OCI-LY3 (cell line): ENCODE data around the gene SPATA24.

Experiments
- H2AFZ ChIP-seq: fragments of 200-600, 300-600 bp; shearing (Covaris generic); 2 replicates; pipeline ENCODE4 v1.6.0; 2014; ENCODE audit warnings: antibody characterized with exemption, low read depth, low read length
- H3K27ac ChIP-seq: fragments of 200-600, 300-600 bp; sonication (generic); 2 replicates; pipeline ENCODE4 v1.5.1; 2014; ENCODE audit warnings: mild to moderate bottlenecking, low read length, moderate library complexity, mixed read lengths
- H3K27me3 ChIP-seq: fragments of 200-600, 300-600 bp; sonication (generic); 2 replicates; pipeline ENCODE4 v1.6.1; 2014; ENCODE audit warnings: low read depth, low read length, mixed read lengths
- H3K36me3 ChIP-seq: fragments of 200-600, 300-600 bp; sonication (generic); replicated peaks from 2 replicates; pipeline ENCODE3; 2014; ENCODE audit warnings: low read depth, low read length, mixed read lengths
- H3K4me1 ChIP-seq: fragments of 300-600, 200-600 bp; sonication (generic); 2 replicates; pipeline ENCODE4 v1.6.1; 2014; ENCODE audit warnings: low read length, mixed read lengths
- H3K4me2 ChIP-seq: fragments of 200-600, 300-600 bp; sonication (generic); 2 replicates; pipeline ENCODE4 v1.6.1; 2014; ENCODE audit warnings: low read length, mixed read lengths
- H3K4me3 ChIP-seq: fragments of 300-600, 200-600 bp; sonication (generic); 2 replicates; pipeline ENCODE4 v1.5.1; 2014; ENCODE audit warnings: antibody characterized with exemption, mild to moderate bottlenecking, low read length, moderate library complexity
- H3K79me2 ChIP-seq: fragments of 300-600, 200-600 bp; shearing (Covaris generic); 2 replicates; pipeline ENCODE4 v1.6.1; 2014; ENCODE audit warnings: mild to moderate bottlenecking, low read length, mixed read lengths
- H3K9ac ChIP-seq: fragments of 300-600, 200-600 bp; shearing (Covaris generic); 2 replicates; pipeline ENCODE4 v1.6.0; 2014; ENCODE audit warnings: mild to moderate bottlenecking, low read length, moderate library complexity
- H3K9me3 ChIP-seq: fragments of 200-600, 300-600 bp; shearing (Covaris generic); 2 replicates; pipeline ENCODE4 v1.6.1; 2014; ENCODE audit warnings: low read length, mixed read lengths; ENCODE audit not compliant: insufficient read depth
- H4K20me1 ChIP-seq: fragments of 200-600, 300-600 bp; sonication (generic); 2 replicates; pipeline ENCODE4 v1.6.1; 2016; ENCODE audit warnings: low read length, mixed read lengths; ENCODE audit not compliant: insufficient read depth
- EZH2phosphoT487 ChIP-seq: fragments of 200-600 bp; shearing (Covaris generic); IDR thresholded peaks from 2 replicates; pipeline ENCODE4 v1.6.1; 2018; ENCODE audit warnings: antibody characterized with exemption, mixed run types, low read depth
- TF ChIP-seq, protein P1 (sequence below): fragments of 200-600, 300-600 bp; sonication (generic); IDR thresholded peaks from 2 replicates; pipeline ENCODE4 v1.5.1; 2014; ENCODE audit warnings: antibody characterized with exemption, low read length, low read depth

SPATA24 gene

GRCh38 chr5:139376364-139376763 lies 27.5 kb downstream of the SPATA24 start:
- no peak overlapping the region for H2AFZ ChIP-seq
- no peak overlapping the region for H3K27ac ChIP-seq
- H4K20me1 ChIP-seq, result no peaks in the 10 kb centered on the region
- no peak overlapping the region for H3K9ac ChIP-seq
- no peaks in the 10 kb centered on the region for H3K4me1 ChIP-seq
- TF ChIP-seq EZH2phosphoT487, result no peak
- TF ChIP-seq, protein P1, sequence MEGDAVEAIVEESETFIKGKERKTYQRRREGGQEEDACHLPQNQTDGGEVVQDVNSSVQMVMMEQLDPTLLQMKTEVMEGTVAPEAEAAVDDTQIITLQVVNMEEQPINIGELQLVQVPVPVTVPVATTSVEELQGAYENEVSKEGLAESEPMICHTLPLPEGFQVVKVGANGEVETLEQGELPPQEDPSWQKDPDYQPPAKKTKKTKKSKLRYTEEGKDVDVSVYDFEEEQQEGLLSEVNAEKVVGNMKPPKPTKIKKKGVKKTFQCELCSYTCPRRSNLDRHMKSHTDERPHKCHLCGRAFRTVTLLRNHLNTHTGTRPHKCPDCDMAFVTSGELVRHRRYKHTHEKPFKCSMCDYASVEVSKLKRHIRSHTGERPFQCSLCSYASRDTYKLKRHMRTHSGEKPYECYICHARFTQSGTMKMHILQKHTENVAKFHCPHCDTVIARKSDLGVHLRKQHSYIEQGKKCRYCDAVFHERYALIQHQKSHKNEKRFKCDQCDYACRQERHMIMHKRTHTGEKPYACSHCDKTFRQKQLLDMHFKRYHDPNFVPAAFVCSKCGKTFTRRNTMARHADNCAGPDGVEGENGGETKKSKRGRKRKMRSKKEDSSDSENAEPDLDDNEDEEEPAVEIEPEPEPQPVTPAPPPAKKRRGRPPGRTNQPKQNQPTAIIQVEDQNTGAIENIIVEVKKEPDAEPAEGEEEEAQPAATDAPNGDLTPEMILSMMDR, result no peak
- H3K36me3 ChIP-seq, result no peaks in the 10 kb centered on the region
- no peaks in the 10 kb centered on the region for H3K9me3 ChIP-seq
- no peak overlapping the region for H3K4me3 ChIP-seq
- H3K79me2 ChIP-seq, result no peaks in the 10 kb centered on the region
- no peaks in the 10 kb centered on the region for H3K27me3 ChIP-seq
- no peak overlapping the region for H3K4me2 ChIP-seq

GRCh38 chr5:139374909-139375308 lies 29.0 kb downstream of the SPATA24 start:
- Histone ChIP-seq H3K4me3 (no peak overlapping the region), H4K20me1 (no peaks in the 10 kb centered on the region), H3K9ac (no peak overlapping the region), H3K27me3 (no peaks in the 10 kb centered on the region), H3K79me2 (no peaks in the 10 kb centered on the region), H3K9me3 (no peaks in the 10 kb centered on the region), H3K4me2 (no peak overlapping the region), H3K36me3 (no peaks in the 10 kb centered on the region), H2AFZ (no peak overlapping the region), H3K4me1 (no peaks in the 10 kb centered on the region), H3K27ac (no peak overlapping the region)
- no peak for TF ChIP-seq EZH2phosphoT487
- TF ChIP-seq, protein P1, result no peak

DNA sequence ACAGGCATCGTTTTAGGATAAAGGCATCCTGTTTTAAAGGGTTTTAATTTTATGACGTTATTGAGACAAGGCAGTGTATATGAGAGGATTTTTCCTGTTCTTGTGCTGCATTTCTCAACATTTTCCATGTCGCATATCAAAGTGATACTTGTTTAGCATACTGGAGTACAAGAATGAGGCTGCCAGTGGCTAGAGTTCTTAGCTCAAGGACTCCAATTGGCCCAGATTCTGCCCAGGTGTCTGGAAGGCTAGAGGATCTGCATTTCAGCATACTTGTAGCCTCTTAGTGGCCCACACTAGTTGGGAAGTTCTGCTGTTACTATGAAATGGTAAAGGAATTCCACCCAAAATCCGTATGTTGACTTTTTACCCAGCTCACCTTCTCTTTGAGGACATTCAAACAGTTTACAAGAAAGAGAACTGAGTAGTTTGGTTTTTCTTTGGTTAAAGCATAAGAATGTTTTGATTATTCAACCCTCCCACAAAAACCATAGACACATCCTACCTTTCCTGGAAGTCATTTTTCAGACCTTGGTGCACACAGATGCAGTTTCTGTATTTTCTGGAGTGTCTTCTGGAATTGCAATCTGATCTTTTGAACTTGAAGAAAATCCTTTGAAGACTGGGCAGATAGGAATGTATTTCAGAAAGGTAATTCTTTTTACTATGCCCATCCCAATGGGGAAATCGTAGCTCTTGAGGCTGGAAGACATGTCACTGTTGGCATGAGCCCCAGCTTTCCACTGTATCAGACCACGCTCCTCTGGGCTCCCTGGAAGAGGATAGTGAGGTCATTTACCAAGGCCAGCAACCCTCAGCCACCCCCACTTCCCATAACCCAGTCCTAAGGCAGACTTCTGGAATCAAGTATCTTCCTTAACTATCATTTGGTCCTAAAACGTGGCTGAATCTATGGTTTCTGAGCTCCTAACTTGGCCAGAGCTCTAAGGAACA lies 32.1 kb downstream of the SPATA24 start:
- Histone ChIP-seq H3K36me3 (peaks cover 9% of the 10 kb centered on the region), H3K27ac (no peak overlapping the region)
- TF ChIP-seq EZH2phosphoT487, result no peak
- TF ChIP-seq, protein P1, result no peak

GRCh38 chr5:139369181-139369580 lies 34.7 kb downstream of the SPATA24 start:
- H3K36me3 ChIP-seq, result peaks cover 9% of the 10 kb centered on the region
- no peak overlapping the region for H3K4me3 ChIP-seq
- TF ChIP-seq, protein P1, result no peak
- TF ChIP-seq EZH2phosphoT487, result no peak
- no peak overlapping the region for H3K9ac ChIP-seq
- H4K20me1 ChIP-seq, result no peaks in the 10 kb centered on the region
- no peaks in the 10 kb centered on the region for H3K4me1 ChIP-seq
- H3K27ac ChIP-seq, result no peak overlapping the region
- H3K27me3 ChIP-seq, result no peaks in the 10 kb centered on the region
- no peak overlapping the region for H3K4me2 ChIP-seq
- no peaks in the 10 kb centered on the region for H3K9me3 ChIP-seq
- H3K79me2 ChIP-seq, result no peaks in the 10 kb centered on the region
- no peak overlapping the region for H2AFZ ChIP-seq

More for the DNA sequence above, 32.1 kb downstream of the SPATA24 start:
- Histone ChIP-seq H3K9ac (no peak overlapping the region), H3K4me3 (no peak overlapping the region), H3K4me2 (no peak overlapping the region), H3K79me2 (no peaks in the 10 kb centered on the region), H3K27me3 (no peaks in the 10 kb centered on the region), H3K4me1 (no peaks in the 10 kb centered on the region), H3K9me3 (no peaks in the 10 kb centered on the region), H4K20me1 (no peaks in the 10 kb centered on the region), H2AFZ (no peak overlapping the region)
